A549 (cell line): ENCODE data around the gene CMTM2.

Experiments
- HOXA7 ChIP-seq: fragments of 250-450 bp; sonication (Bioruptor Pico); IDR thresholded peaks from 2 replicates; pipeline ENCODE4 v1.5.0; 2020; ENCODE audit warnings: mild to moderate bottlenecking, moderate library complexity
- TF ChIP-seq, protein P1 (sequence below): fragments of >200 bp; sonication (Bioruptor Twin); formaldehyde crosslinking; IDR thresholded peaks from 3 replicates; pipeline ENCODE4 v1.5.1; 2016

- TF ChIP-seq, protein P1, sequence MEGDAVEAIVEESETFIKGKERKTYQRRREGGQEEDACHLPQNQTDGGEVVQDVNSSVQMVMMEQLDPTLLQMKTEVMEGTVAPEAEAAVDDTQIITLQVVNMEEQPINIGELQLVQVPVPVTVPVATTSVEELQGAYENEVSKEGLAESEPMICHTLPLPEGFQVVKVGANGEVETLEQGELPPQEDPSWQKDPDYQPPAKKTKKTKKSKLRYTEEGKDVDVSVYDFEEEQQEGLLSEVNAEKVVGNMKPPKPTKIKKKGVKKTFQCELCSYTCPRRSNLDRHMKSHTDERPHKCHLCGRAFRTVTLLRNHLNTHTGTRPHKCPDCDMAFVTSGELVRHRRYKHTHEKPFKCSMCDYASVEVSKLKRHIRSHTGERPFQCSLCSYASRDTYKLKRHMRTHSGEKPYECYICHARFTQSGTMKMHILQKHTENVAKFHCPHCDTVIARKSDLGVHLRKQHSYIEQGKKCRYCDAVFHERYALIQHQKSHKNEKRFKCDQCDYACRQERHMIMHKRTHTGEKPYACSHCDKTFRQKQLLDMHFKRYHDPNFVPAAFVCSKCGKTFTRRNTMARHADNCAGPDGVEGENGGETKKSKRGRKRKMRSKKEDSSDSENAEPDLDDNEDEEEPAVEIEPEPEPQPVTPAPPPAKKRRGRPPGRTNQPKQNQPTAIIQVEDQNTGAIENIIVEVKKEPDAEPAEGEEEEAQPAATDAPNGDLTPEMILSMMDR, result no peak
- TF ChIP-seq HOXA7 (CRISPR knock-in tag), result no peak
These were observed 11.8 kb downstream of the CMTM2 start for GRCh38 chr16:66591018-66591417.
